Sigmoid colon (tissue), 7 donors: ENCODE measurements around the gene TMEM181. TPM values are rescaled to one million over a fixed set of nuclear protein-coding genes. Genes with fewer than 3 reads are reported as not detected.

Source experiments
- DNase-seq: peaks from one replicate; pipeline ENCODE4 v3.0.0-alpha.2; 2019
- H3K27ac ChIP-seq, 4 donors: fragments of 200-600 bp; sonication (generic); one replicate each; pipeline ENCODE4 v1.5.1; 2016 to 2019; ENCODE audit warnings: mild to moderate bottlenecking in 1 of 4
- H3K27me3 ChIP-seq, 3 donors: fragments of 200-600 bp; sonication (generic); one replicate each; pipeline ENCODE4 v1.5.1; 2019; ENCODE audit warnings: mild to moderate bottlenecking in 1 of 3
- H3K36me3 ChIP-seq, 4 donors: fragments of 200-600 bp; sonication (generic); one replicate each; pipeline ENCODE4 v1.5.1; 2016 to 2019
- H3K4me1 ChIP-seq, 4 donors: fragments of 200-600 bp; sonication (generic); one replicate each; pipeline ENCODE4 v1.5.1; 2017 to 2019
- H3K4me3 ChIP-seq, 4 donors: fragments of 200-600 bp; sonication (generic); one replicate each; pipeline ENCODE4 v1.5.1; 2017 to 2019; ENCODE audit warnings: mild to moderate bottlenecking in 2 of 4, moderate library complexity in 1 of 4
- H3K9me3 ChIP-seq, 4 donors: fragments of 200-600 bp in 3 of 4; sonication (generic) in 3 of 4; one replicate each; pipeline versions ENCODE4 v1.5.1 to v1.6.1; 2013 to 2019
- EP300 ChIP-seq, 4 donors: sonication (generic); formaldehyde crosslinking; IDR thresholded peaks; one replicate each; pipeline ENCODE4 v1.6.1; 2017; ENCODE audit warnings: antibody characterized with exemption in 4 of 4
- POLR2A ChIP-seq, 2 donors: fragments of 450-650 bp; IDR thresholded peaks; one replicate each; pipeline ENCODE4 v1.6.1; 2016; ENCODE audit warnings: antibody characterized with exemption in 2 of 2, mild to moderate bottlenecking in 2 of 2, moderate library complexity in 2 of 2
- POLR2AphosphoS5 ChIP-seq, 4 donors: sonication (generic); formaldehyde crosslinking; IDR thresholded peaks; one replicate each; pipeline ENCODE4 v1.6.1; 2017; ENCODE audit warnings: antibody characterized with exemption in 4 of 4
- WGBS, 2 donors: extraction: QIAGEN DNeasy Blood & Tissue Kit; methylation state at CpG; one replicate each; pipeline ENCODE4 v1.1.7; 2013; 5-methylcytosine and 5-hydroxymethylcytosine counted together
- intact Hi-C: fragments of 100-400 bp; cut with DNase I; formaldehyde crosslinking; loops from one replicate; pipeline ENCODE4 v1.15.1; 2023
- polyA plus RNA-seq, 3 donors: library from polyadenylated mRNA; stranded (reverse); fragments of 200-250 nt; gene quantifications; one replicate each; pipeline ENCODE4 v1.2.3, GENCODE V29; 2013
- total RNA-seq, 4 donors: library from RNA; depleted of rRNA; stranded (reverse); fragments of >200 nt; gene quantifications; one replicate each; pipeline ENCODE4 v1.1.0, GENCODE V29; 2016
- TF ChIP-seq, protein P1 (sequence below), 4 experiments: fragments of 450-650 bp in 3 of 4; fragments of 200-600 bp in 1 of 4; IDR thresholded peaks; one replicate each; pipeline ENCODE4 v1.5.1; 2016 to 2019; ENCODE audit warnings: antibody characterized with exemption in 4 of 4, mild to moderate bottlenecking in 3 of 4, moderate library complexity in 2 of 4
- donor health status: healthy with polysubstance abuse.
- donor health status: Bipolar disorder and iron deficiency.
- donor health status: healthy.

The TMEM181 gene
- total and polyA plus RNA-seq, 7 donors = 4.6 to 24.7 (median 20.8) TPM

DNA sequence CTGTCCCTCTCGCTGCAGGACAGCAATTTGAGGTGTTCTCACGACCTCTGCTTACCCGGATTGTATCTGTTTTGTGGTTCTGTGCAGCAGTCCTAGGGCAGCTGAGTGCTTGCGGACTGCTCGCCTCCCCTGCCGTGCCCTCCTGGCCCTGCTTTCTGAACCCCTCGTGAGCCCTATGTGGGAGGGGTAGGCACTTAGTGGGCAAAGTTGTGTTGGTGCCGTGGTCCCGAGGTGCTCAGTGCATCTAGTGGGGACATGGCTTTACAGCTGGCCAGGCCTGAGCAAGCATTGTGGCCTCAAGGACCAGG is 5.2 kb downstream of the TMEM181 start:
- H3K36me3 ChIP-seq = no peaks in the 10 kb centered on the region
- H3K27me3 ChIP-seq = no peaks in the 10 kb centered on the region
- no peak for TF ChIP-seq EP300 (IDR thresholded peaks at IDR 0.05)
- no peak for TF ChIP-seq POLR2A (IDR thresholded peaks at IDR 0.05)
- TF ChIP-seq, protein P1, sequence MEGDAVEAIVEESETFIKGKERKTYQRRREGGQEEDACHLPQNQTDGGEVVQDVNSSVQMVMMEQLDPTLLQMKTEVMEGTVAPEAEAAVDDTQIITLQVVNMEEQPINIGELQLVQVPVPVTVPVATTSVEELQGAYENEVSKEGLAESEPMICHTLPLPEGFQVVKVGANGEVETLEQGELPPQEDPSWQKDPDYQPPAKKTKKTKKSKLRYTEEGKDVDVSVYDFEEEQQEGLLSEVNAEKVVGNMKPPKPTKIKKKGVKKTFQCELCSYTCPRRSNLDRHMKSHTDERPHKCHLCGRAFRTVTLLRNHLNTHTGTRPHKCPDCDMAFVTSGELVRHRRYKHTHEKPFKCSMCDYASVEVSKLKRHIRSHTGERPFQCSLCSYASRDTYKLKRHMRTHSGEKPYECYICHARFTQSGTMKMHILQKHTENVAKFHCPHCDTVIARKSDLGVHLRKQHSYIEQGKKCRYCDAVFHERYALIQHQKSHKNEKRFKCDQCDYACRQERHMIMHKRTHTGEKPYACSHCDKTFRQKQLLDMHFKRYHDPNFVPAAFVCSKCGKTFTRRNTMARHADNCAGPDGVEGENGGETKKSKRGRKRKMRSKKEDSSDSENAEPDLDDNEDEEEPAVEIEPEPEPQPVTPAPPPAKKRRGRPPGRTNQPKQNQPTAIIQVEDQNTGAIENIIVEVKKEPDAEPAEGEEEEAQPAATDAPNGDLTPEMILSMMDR (IDR thresholded peaks at IDR 0.05) = no peak
- TF ChIP-seq POLR2AphosphoS5 (IDR thresholded peaks at IDR 0.05) = no peak
- H3K9me3 ChIP-seq = no peaks in the 10 kb centered on the region
- no peak for DNase-seq
- H3K27ac ChIP-seq = no peak overlapping the region
- 90 to 91% methylated on average over 9 of the region's 9 CpGs for WGBS, 2 donors
- peaks cover 0 to 28% (median 18%) of the 10 kb centered on the region in 4 donors for H3K4me1 ChIP-seq
- intact Hi-C loops = no loop called here
- no peak overlapping the region for H3K4me3 ChIP-seq

DNA sequence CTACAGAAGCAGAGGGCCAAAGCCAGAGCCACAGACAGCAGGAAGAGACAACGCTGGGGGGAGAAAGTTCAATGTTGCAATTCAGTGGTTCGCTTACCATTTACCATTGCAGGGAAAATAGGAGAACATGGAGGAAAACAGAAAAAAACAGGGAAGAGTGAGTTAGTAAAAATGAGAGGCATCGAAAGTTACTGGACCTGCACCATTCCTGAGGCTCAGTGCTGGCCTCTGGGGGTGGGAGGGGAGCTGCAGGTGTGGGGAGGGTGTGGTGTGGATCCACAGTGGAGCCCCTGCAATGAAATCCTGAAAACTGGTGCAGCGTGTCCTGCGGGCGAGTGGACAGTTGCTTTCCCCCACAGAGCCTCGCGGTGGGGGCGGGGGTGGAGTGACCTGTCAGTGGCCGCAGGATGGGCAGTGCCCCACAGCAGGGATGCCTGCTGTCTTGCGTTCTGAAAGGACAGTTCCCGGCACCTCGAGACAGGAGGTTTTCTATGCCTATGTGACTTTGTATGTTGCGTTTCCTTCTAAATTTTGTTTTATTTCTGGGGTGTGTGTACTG is 5.7 kb downstream of the TMEM181 start:
- Histone ChIP-seq H3K27me3 (no peaks in the 10 kb centered on the region), H3K4me3 (no peak overlapping the region), H3K36me3 (no peaks in the 10 kb centered on the region), H3K4me1 (peaks cover 0 to 27% (median 17%) of the 10 kb centered on the region in 4 donors), H3K9me3 (no peaks in the 10 kb centered on the region), H3K27ac (no peak overlapping the region)
- WGBS, 2 donors = 90 to 92% methylated on average over 14 of the region's 14 CpGs
- TF ChIP-seq POLR2A (IDR thresholded peaks at IDR 0.05) = no peak
- TF ChIP-seq EP300 (IDR thresholded peaks at IDR 0.05) = no peak
- TF ChIP-seq POLR2AphosphoS5 (IDR thresholded peaks at IDR 0.05) = no peak
- TF ChIP-seq, protein P1 (IDR thresholded peaks at IDR 0.05) = no peak
- intact Hi-C loops = no loop called here
- DNase-seq = no peak

DNA sequence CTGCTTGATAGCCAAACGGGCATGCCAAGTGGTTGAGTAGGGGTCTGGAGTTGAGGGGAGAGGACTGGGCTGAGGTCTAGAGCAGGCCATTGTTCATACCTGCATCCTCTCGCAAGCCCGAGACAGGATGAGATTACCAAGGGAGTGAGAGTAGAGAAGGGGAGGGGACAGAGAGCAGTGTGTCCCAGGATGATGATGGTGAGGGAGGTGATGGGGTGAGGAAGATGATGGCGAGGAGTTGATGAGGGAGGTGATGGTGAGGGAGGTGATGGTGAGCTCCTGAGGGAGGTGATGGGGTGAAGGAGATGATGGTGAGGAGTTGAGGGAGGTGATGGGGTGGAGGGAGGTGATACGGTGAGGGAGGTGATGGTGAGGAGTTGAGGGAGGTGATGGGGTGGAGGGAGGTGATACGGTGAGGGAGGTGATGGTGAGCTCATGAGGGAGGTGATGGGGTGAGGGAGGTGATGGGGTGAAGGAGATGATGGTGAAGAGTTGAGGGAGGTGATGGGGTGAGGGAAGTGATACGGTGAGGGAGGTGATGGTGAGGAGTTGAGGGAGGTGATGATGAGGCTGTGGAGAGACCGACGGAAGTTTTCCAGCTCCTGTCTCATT is 6.4 kb downstream of the TMEM181 start:
- Histone ChIP-seq H3K36me3 (no peaks in the 10 kb centered on the region), H3K4me1 (peaks cover 0 to 19% (median 11%) of the 10 kb centered on the region in 4 donors), H3K27ac (no peak overlapping the region), H3K9me3 (no peaks in the 10 kb centered on the region), H3K4me3 (no peak overlapping the region), H3K27me3 (no peaks in the 10 kb centered on the region)
- DNase-seq = no peak
- no peak for TF ChIP-seq POLR2A (IDR thresholded peaks at IDR 0.05)
- TF ChIP-seq EP300 (IDR thresholded peaks at IDR 0.05) = no peak
- TF ChIP-seq, protein P1 (IDR thresholded peaks at IDR 0.05) = no peak
- TF ChIP-seq POLR2AphosphoS5 (IDR thresholded peaks at IDR 0.05) = no peak
- 95 to 96% methylated on average over 9 of the region's 9 CpGs for whole genome bisulfite sequencing, 2 donors
- intact Hi-C loops = no loop called here

DNA sequence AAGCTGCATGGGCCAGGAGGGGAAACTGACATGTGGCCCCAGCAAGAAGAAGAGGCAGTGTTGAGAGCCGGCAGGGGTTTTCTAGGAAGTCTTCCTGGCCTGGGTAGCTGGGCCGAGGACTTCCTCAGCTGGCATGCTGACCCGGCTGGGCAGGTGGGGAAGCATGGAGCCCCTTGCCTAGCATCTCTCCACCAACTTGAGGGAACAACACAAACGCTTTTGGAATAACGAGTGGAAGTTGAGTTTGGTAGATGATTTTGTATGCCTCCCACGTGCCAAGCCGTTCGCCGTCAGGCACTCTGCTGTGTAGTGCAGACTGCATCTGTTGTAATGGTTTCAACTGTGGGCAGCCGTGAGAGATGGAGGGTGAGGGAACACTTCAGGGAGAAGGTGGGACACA is 7.3 kb downstream of the TMEM181 start:
- no peaks in the 10 kb centered on the region for H3K9me3 ChIP-seq
- no peaks in the 10 kb centered on the region for H3K36me3 ChIP-seq
- peaks cover 0 to 11% (median 2%) of the 10 kb centered on the region in 4 donors for H3K4me1 ChIP-seq
- H3K27me3 ChIP-seq = no peaks in the 10 kb centered on the region
- intact Hi-C loops = no loop called here
- WGBS, 2 donors = 93 to 94% methylated on average over 10 of the region's 10 CpGs
- DNase-seq = no peak
- H3K27ac ChIP-seq = no peak overlapping the region
- no peak for TF ChIP-seq POLR2AphosphoS5 (IDR thresholded peaks at IDR 0.05)
- TF ChIP-seq POLR2A (IDR thresholded peaks at IDR 0.05) = no peak
- no peak for TF ChIP-seq EP300 (IDR thresholded peaks at IDR 0.05)
- TF ChIP-seq, protein P1 (IDR thresholded peaks at IDR 0.05) = no peak
- no peak overlapping the region for H3K4me3 ChIP-seq
